ENCODE data around the gene PLEKHH2. TPM values are rescaled to one million over a fixed set of nuclear protein-coding genes. Genes with fewer than 3 reads are reported as not detected.

Gene PLEKHH2
- polyA plus RNA-seq, 3 donors, result not detected

DNA sequence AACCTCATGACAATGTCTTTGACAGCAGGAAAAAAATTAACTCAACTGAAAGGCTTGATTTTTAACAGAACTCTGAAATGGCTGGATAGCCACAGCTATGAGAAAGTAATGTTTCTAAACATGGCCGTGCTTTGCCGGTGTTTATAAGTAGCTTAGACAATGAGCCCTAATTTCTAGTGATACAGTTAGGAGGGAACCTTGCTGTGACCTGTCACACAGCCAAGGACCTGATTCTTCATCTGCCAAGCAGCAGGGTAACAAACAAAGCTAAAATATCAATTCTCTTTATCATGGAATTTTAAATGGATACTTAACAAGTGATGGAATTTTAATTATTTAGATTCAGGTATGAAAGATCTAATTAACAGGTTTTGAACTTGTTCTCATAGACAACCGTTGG, 112.5 kb downstream of the PLEKHH2 start:
- DNase-seq, result no peak

GRCh38 chr2:43751476-43751990, 114.5 kb downstream of the PLEKHH2 start:
- Histone ChIP-seq H3K36me3 (replicated peaks in 1 of 2; ENCODE audit: control insufficient read depth in 1 of 2, insufficient read depth in 2 of 2, low read length in 2 of 2) (no peaks in the 10 kb centered on the region), H3K9me3 (replicated peaks in 1 of 2; ENCODE audit: control insufficient read depth in 1 of 2, insufficient read depth in 1 of 2, low read length in 2 of 2) (no peaks in the 10 kb centered on the region), H3K9ac (ENCODE audit: insufficient read depth, low read length, poor library complexity, severe bottlenecking) (no peak overlapping the region), H3K4me3 (replicated peaks in 1 of 3; ENCODE audit: low read depth in 2 of 3, low read length in 3 of 3) (no peak overlapping the region), H3K79me2 (ENCODE audit: insufficient read depth, low read length) (no peaks in the 10 kb centered on the region), H3K4me1 (ENCODE audit: control insufficient read depth in 1 of 2, insufficient read depth in 2 of 2, low read length in 2 of 2) (no peaks in the 10 kb centered on the region), H4K20me1 (ENCODE audit: insufficient read depth, low read length) (no peaks in the 10 kb centered on the region), H3K27me3 (ENCODE audit: control insufficient read depth in 2 of 2, insufficient read depth in 2 of 2, low read length in 2 of 2) (peaks cover 0 to 2% of the 10 kb centered on the region in 2 donors), H3K4me2 (replicated peaks; ENCODE audit: extremely low read depth, low read length, poor library complexity, severe bottlenecking) (no peak overlapping the region), H3K27ac (ENCODE audit: low read depth in 1 of 2, low read length in 2 of 2) (no peak overlapping the region), H2AFZ (ENCODE audit: insufficient read depth, low read depth, low read length, poor library complexity, severe bottlenecking) (no peak overlapping the region)
- TF ChIP-seq, protein P1, sequence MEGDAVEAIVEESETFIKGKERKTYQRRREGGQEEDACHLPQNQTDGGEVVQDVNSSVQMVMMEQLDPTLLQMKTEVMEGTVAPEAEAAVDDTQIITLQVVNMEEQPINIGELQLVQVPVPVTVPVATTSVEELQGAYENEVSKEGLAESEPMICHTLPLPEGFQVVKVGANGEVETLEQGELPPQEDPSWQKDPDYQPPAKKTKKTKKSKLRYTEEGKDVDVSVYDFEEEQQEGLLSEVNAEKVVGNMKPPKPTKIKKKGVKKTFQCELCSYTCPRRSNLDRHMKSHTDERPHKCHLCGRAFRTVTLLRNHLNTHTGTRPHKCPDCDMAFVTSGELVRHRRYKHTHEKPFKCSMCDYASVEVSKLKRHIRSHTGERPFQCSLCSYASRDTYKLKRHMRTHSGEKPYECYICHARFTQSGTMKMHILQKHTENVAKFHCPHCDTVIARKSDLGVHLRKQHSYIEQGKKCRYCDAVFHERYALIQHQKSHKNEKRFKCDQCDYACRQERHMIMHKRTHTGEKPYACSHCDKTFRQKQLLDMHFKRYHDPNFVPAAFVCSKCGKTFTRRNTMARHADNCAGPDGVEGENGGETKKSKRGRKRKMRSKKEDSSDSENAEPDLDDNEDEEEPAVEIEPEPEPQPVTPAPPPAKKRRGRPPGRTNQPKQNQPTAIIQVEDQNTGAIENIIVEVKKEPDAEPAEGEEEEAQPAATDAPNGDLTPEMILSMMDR (IDR thresholded peaks at IDR 0.05), result no peak
- Mint-ChIP-seq H3K4me3 (no peak overlapping the region), H3K4me1 (no peaks in the 10 kb centered on the region), H3K27me3 (ENCODE audit: low read depth in 3 of 3) (peaks cover 0 to 5% (median 2%) of the 10 kb centered on the region in 3 donors), H3K27ac (no peak overlapping the region), H3K36me3 (no peaks in the 10 kb centered on the region), H3K9me3 (peaks cover 0 to 2% (median 0%) of the 10 kb centered on the region in 7 donors)
- no peak for DNase-seq
- WGBS (ENCODE audit: insufficient coverage), result no CpG with 5 or more reads among the region's 5 CpGs
- intact Hi-C loops (cut with micrococcal nuclease), result no loop called here

More for the DNA sequence above, 112.5 kb downstream of the PLEKHH2 start:
- Mint-ChIP-seq H3K4me1 (no peaks in the 10 kb centered on the region), H3K27ac (no peak overlapping the region), H3K9me3 (peaks cover 0 to 1% (median 0%) of the 10 kb centered on the region in 7 donors), H3K36me3 (no peaks in the 10 kb centered on the region), H3K4me3 (no peak overlapping the region), H3K27me3 (ENCODE audit: low read depth in 3 of 3) (peaks cover 0 to 5% (median 3%) of the 10 kb centered on the region in 3 donors)
- no peak overlapping the region for H3K4me2 ChIP-seq (replicated peaks; ENCODE audit: extremely low read depth, low read length, poor library complexity, severe bottlenecking)
- no peak overlapping the region for H3K4me3 ChIP-seq (replicated peaks in 1 of 3; ENCODE audit: low read depth in 2 of 3, low read length in 3 of 3)
- 100% methylated on average over 2 of the region's 3 CpGs for WGBS (ENCODE audit: insufficient coverage)
- H3K27ac ChIP-seq (ENCODE audit: low read depth in 1 of 2, low read length in 2 of 2), result no peak overlapping the region
- no peaks in the 10 kb centered on the region for H3K4me1 ChIP-seq (ENCODE audit: control insufficient read depth in 1 of 2, insufficient read depth in 2 of 2, low read length in 2 of 2)
- H3K36me3 ChIP-seq (replicated peaks in 1 of 2; ENCODE audit: control insufficient read depth in 1 of 2, insufficient read depth in 2 of 2, low read length in 2 of 2), result no peaks in the 10 kb centered on the region
- H3K9ac ChIP-seq (ENCODE audit: insufficient read depth, low read length, poor library complexity, severe bottlenecking), result no peak overlapping the region
- TF ChIP-seq, protein P1 (IDR thresholded peaks at IDR 0.05), result no peak
- no peaks in the 10 kb centered on the region for H3K9me3 ChIP-seq (replicated peaks in 1 of 2; ENCODE audit: control insufficient read depth in 1 of 2, insufficient read depth in 1 of 2, low read length in 2 of 2)
- no peak overlapping the region for H2AFZ ChIP-seq (ENCODE audit: insufficient read depth, low read depth, low read length, poor library complexity, severe bottlenecking)
- no peaks in the 10 kb centered on the region for H3K27me3 ChIP-seq (ENCODE audit: control insufficient read depth in 2 of 2, insufficient read depth in 2 of 2, low read length in 2 of 2)
- H3K79me2 ChIP-seq (ENCODE audit: insufficient read depth, low read length), result no peaks in the 10 kb centered on the region
- H4K20me1 ChIP-seq (ENCODE audit: insufficient read depth, low read length), result no peaks in the 10 kb centered on the region
- intact Hi-C loops (cut with micrococcal nuclease), result no loop called here

Data from CD14-positive monocyte (primary cell).